Ishikawa (cell line): ENCODE measurements around the gene SRSF6.

Source experiments
- MAX ChIP-seq: IDR thresholded peaks from 2 replicates; pipeline ENCODE4 v1.6.1; 2012
- TAF1 ChIP-seq: IDR thresholded peaks from 2 replicates; pipeline ENCODE4 v1.6.1; 2012; ENCODE audit warnings: low read depth, mild to moderate bottlenecking
- ZBTB7A ChIP-seq: IDR thresholded peaks from 2 replicates; pipeline ENCODE4 v1.6.1; 2012; ENCODE audit warnings: low read depth

SRSF6 gene

GRCh38 chr20:43513372-43513930, 55.8 kb downstream of the SRSF6 start:
- TF ChIP-seq ZBTB7A, result no peak
- 0 out of 2 replicates have a peak, but pooled peaks have one; percentile 42 for TF ChIP-seq TAF1
- peak; percentile 25; the same call in 1 of the 2 replicates for TF ChIP-seq MAX
